HG02970 (cell line): ENCODE results near the gene DMXL2.
"Not testable (repeated sequence)": the region's sequence is repeated elsewhere in the genome, so short reads cannot be mapped to it uniquely, and the experiment has no call there.

ENCODE experiments used
- ATAC-seq: cut with Tn5 transposase; IDR thresholded peaks from one replicate; pipeline ENCODE4 v1.9.1; 2021; ENCODE audit warnings: mild to moderate bottlenecking, moderate library complexity, moderate number of reproducible peaks; ENCODE audit not compliant: unreplicated experiment, low FRiP score

The DMXL2 gene

GRCh38 chr15:51577636-51578304, 44.8 kb downstream of the DMXL2 start:
- ATAC-seq: no peak

- no peak for ATAC-seq
These were observed 45.6 kb downstream of the DMXL2 start for GRCh38 chr15:51576911-51577500.

- ATAC-seq: no peak
These were observed 46.2 kb downstream of the DMXL2 start for GRCh38 chr15:51576286-51576850.

- no peak for ATAC-seq
These were observed 46.8 kb downstream of the DMXL2 start for GRCh38 chr15:51575775-51576174.

GRCh38 chr15:51573352-51573751, 49.2 kb downstream of the DMXL2 start:
- not testable (repeated sequence) for ATAC-seq

GRCh38 chr15:51568939-51569784, 53.4 kb downstream of the DMXL2 start:
- ATAC-seq: not testable (repeated sequence)

- ATAC-seq: no peak
These were observed 61.3 kb downstream of the DMXL2 start for GRCh38 chr15:51561271-51561670.

- no peak for ATAC-seq
These were observed 63.7 kb downstream of the DMXL2 start for GRCh38 chr15:51558876-51559275.

GRCh38 chr15:51558411-51558810, 64.2 kb downstream of the DMXL2 start:
- ATAC-seq: no peak

GRCh38 chr15:51550841-51551240, 71.7 kb downstream of the DMXL2 start:
- no peak for ATAC-seq

GRCh38 chr15:51547656-51548055, 74.9 kb downstream of the DMXL2 start:
- no peak for ATAC-seq

GRCh38 chr15:51536965-51537574, 85.5 kb downstream of the DMXL2 start:
- no peak for ATAC-seq

GRCh38 chr15:51533672-51534398, 88.7 kb downstream of the DMXL2 start:
- no peak for ATAC-seq

- no peak for ATAC-seq
These were observed 95.6 kb downstream of the DMXL2 start for GRCh38 chr15:51526955-51527354.

- ATAC-seq: no peak
These were observed 98.2 kb downstream of the DMXL2 start for GRCh38 chr15:51524376-51524775.

GRCh38 chr15:51516291-51516690, 106.3 kb downstream of the DMXL2 start:
- ATAC-seq: no peak

GRCh38 chr15:51505251-51505650, 117.3 kb downstream of the DMXL2 start:
- no peak for ATAC-seq

GRCh38 chr15:51503003-51503402, 119.6 kb downstream of the DMXL2 start:
- ATAC-seq: no peak

GRCh38 chr15:51499379-51499976, 123.1 kb downstream of the DMXL2 start:
- no peak for ATAC-seq

- ATAC-seq: no peak
These were observed 124.8 kb downstream of the DMXL2 start for GRCh38 chr15:51497806-51498205.
